Erythroblast (primary cell): ENCODE results near the gene NNT.

Source experiments
- GATA1 ChIP-seq: IDR thresholded peaks from 2 replicates; pipeline ENCODE4 v1.6.1; 2011; ENCODE audit warnings: low read depth, mild to moderate bottlenecking, control low read depth, low read length, moderate library complexity
- POLR2A ChIP-seq: IDR thresholded peaks from 2 replicates; pipeline ENCODE4 v1.6.1; 2011; ENCODE audit warnings: mild to moderate bottlenecking, low read length

DNA sequence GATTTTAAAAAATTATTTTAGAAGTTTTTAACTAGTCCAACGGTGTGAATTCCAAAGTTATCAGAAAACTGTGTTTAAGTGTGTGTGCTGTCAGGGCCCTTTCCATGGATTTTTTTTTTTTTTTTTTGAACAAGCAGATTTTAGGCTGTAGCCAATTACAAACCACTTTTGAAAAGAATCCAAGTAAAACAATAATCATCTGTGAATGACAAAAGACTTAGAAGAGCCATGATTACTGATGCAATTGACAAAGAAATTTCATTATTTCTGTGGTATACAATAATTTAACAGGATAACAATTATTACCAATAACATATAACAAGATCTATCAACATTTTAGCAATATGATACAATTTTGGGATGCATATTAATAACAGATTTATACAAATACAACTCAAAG is 29.9 kb upstream of the NNT start:
- no peak for TF ChIP-seq POLR2A
- TF ChIP-seq GATA1: no peak
